K562 (cell line): ENCODE measurements around the gene SLIT1. TPM values are rescaled to one million over a fixed set of nuclear protein-coding genes. Genes with fewer than 3 reads are reported as not detected.

Source experiments
- ATAC-seq: fragments of 200-7000 bp; cut with Tn5 transposase; 3 replicates; pipeline ENCODE4 v1.9.1; 2020; ENCODE audit warnings: moderate library complexity
- BruUV-seq: library from RNA; stranded (reverse); fragments of 400-500 nt; replicated peaks from 2 replicates; lab custom pipeline; 2021; lab: Mats Ljungman, UMichigan
- CTCF ChIA-PET: fragments of 300-600 bp; formaldehyde crosslinking; extraction: SDS; loops from one replicate; lab custom pipeline; 2021; ENCODE audit warnings: low intra/inter-chr PET ratio; lab: Yijun Ruan, JAX
- POLR2A ChIA-PET: fragments of 300-600, 350-650 bp; sonication (Branson Sonifier 250); formaldehyde crosslinking; extraction: SDS; loops from one replicate; lab custom pipeline; 2021; ENCODE audit warnings: antibody characterized with exemption, inconsistent platforms; lab: Yijun Ruan, JAX
- DNase-seq, 4 experiments: peaks; one replicate each; pipeline versions ENCODE4 v3.0.0 to v3.0.0-alpha.2; 2011 to 2018; ENCODE audit warnings: low spot score in 3 of 4, mixed read lengths in 3 of 4; ENCODE audit errors: extremely low read depth in 1 of 4
- FAIRE-seq: peaks from 2 replicates; lab custom pipeline; 2011; peaks lifted over from hg19 to GRCh38; lab: Jason Lieb, UNC
- H2AFZ ChIP-seq: 2 replicates; pipeline ENCODE4 v1.6.0; 2011; ENCODE audit warnings: low read depth, low read length, control low read depth, inconsistent platforms
- H3K27ac ChIP-seq: fragments of 200-600 bp; 3 replicates; pipeline ENCODE4 v1.8.0; 2011; ENCODE audit warnings: low read depth, mild to moderate bottlenecking, control low read depth, inconsistent platforms, low read length, moderate library complexity, mixed read lengths; ENCODE audit errors: extremely low read depth
- H3K27me3 ChIP-seq, 2 experiments: fragments of 300-600 bp in 1 of 2; 2 replicates in 1 of 2; 3 replicates in 1 of 2; pipeline versions ENCODE4 v1.6.0 to v1.8.0; 2011; ENCODE audit warnings: inconsistent platforms in 2 of 2, low read length in 2 of 2, mild to moderate bottlenecking in 1 of 2, mixed read lengths in 1 of 2, moderate library complexity in 1 of 2; ENCODE audit not compliant: control insufficient read depth in 2 of 2, insufficient read depth in 2 of 2
- H3K36me3 ChIP-seq: fragments of 300-600 bp; 3 replicates; pipeline ENCODE4 v1.8.0; 2011; ENCODE audit warnings: mild to moderate bottlenecking, low read length, inconsistent platforms; ENCODE audit not compliant: control insufficient read depth, insufficient read depth
- H3K4me1 ChIP-seq, 2 experiments: fragments of 200-600 bp in 1 of 2; replicated peaks in 1 of 2; 2 replicates in 1 of 2; 3 replicates in 1 of 2; pipeline versions ENCODE4 v1.5.1 to v1.8.0; 2011; ENCODE audit warnings: inconsistent platforms in 2 of 2, low read length in 2 of 2, mild to moderate bottlenecking in 1 of 2, mixed read lengths in 1 of 2, moderate library complexity in 1 of 2; ENCODE audit not compliant: control insufficient read depth in 2 of 2, insufficient read depth in 2 of 2
- H3K4me2 ChIP-seq: 2 replicates; pipeline ENCODE4 v1.6.1; 2011; ENCODE audit warnings: low read length, control low read depth, inconsistent platforms, mixed read lengths; ENCODE audit not compliant: insufficient read depth
- H3K4me3 ChIP-seq: fragments of 200-600 bp; sonication (generic), shearing (Covaris generic); 2 replicates; pipeline ENCODE4 v1.5.1; 2016; ENCODE audit warnings: control low read depth, inconsistent platforms
- H3K79me2 ChIP-seq: fragments of 200-600 bp; 3 replicates; pipeline ENCODE4 v1.8.0; 2011; ENCODE audit warnings: low read length, inconsistent platforms; ENCODE audit not compliant: control insufficient read depth, insufficient read depth
- H3K9ac ChIP-seq, 2 experiments: 2 replicates each; pipeline versions ENCODE4 v1.6.0 to v1.6.1; 2011; ENCODE audit warnings: low read depth in 2 of 2, low read length in 2 of 2, control low read depth in 1 of 2, inconsistent platforms in 1 of 2, mild to moderate bottlenecking in 1 of 2, mixed read lengths in 1 of 2; ENCODE audit not compliant: insufficient read depth in 1 of 2
- H3K9me1 ChIP-seq: one replicate; pipeline ENCODE4 v1.6.0; 2011; ENCODE audit warnings: inconsistent platforms, mild to moderate bottlenecking, low read length, moderate library complexity; ENCODE audit not compliant: control insufficient read depth, insufficient read depth
- H3K9me3 ChIP-seq: replicated peaks from 2 replicates; pipeline ENCODE4 v1.5.1; 2011; ENCODE audit warnings: low read depth, low read length, inconsistent platforms; ENCODE audit not compliant: control insufficient read depth, insufficient read depth
- H4K20me1 ChIP-seq: replicated peaks from 2 replicates; pipeline ENCODE4 v1.6.1; 2011; ENCODE audit warnings: low read length, inconsistent platforms, mixed read lengths; ENCODE audit not compliant: control insufficient read depth, insufficient read depth
- HOMEZ ChIP-seq: fragments of 250-450 bp; sonication (Bioruptor Pico); IDR thresholded peaks from 2 replicates; pipeline ENCODE4 v1.4.0; 2020; ENCODE audit warnings: mild to moderate bottlenecking, moderate library complexity
- RFX1 ChIP-seq: fragments of 450-650 bp; IDR thresholded peaks from 2 replicates; pipeline ENCODE4 v1.6.1; 2016; ENCODE audit warnings: mild to moderate bottlenecking, moderate library complexity
- ZNF644 ChIP-seq: fragments of 200-800 bp; sonication (Bioruptor generic); IDR thresholded peaks from 2 replicates; pipeline ENCODE4 v1.6.1; 2016; ENCODE audit warnings: low read depth, missing genetic modification characterization, missing compliant biosample characterization
- WGBS: fragments of 100-300 bp; shearing (Covaris generic); methylation state at CpG from one replicate; pipeline ENCODE4 v1.1.6; 2016; ENCODE audit warnings: low coverage, mixed read lengths; ENCODE audit not compliant: insufficient coverage; ENCODE audit errors: missing lambda C conversion rate; 5-methylcytosine and 5-hydroxymethylcytosine counted together
- in situ Hi-C: fragments of 300-500 bp; cut with MboI; formaldehyde crosslinking; loops from 4 replicates; pipeline ENCODE4 v1.15.0; 2018; ENCODE audit warnings: inconsistent platforms, mixed read lengths
- intact Hi-C: fragments of 100-400 bp; cut with micrococcal nuclease; formaldehyde crosslinking; loops from 2 replicates; pipeline ENCODE4 v1.14.2; 2022
- polyA plus RNA-seq, 8 experiments: library from polyadenylated mRNA; depleted of rRNA in 4 of 8; stranded (reverse) in 5 of 8; unstranded in 3 of 8; fragments of >200 nt; fragmentation: Nextera tagmentation in 2 of 8; fragmentation: Illumina TruSeq in 1 of 8; extraction: Ambion mirVana in 2 of 8; extraction: Trizol in 1 of 8; gene quantifications; 2 replicates each; pipeline versions ENCODE4 v1.2.1 to v1.2.3, GENCODE V29; 2011 to 2014; ENCODE audit warnings: inconsistent platforms in 1 of 8, missing spikeins in 1 of 8
- total RNA-seq, 7 experiments: library from RNA; depleted of rRNA in 6 of 7; stranded (reverse); fragments of >200 nt in 6 of 7; fragmentation: Illumina TruSeq in 2 of 7; extraction: Trizol in 2 of 7; gene quantifications; 2 replicates each; pipeline versions ENCODE4 v1.2.1 to v1.2.3, GENCODE V29; 2011 to 2021; ENCODE audit warnings: low replicate concordance in 1 of 7

SLIT1 gene
- total and polyA plus RNA-seq, 9 of the 15 experiments (the other 6 are each of a cell fraction or from before 2014, with no cell fraction given): 0.01 to 0.11 (median 0.04) TPM; not detected in 3

GRCh38 chr10:97016728-97017473, 168.9 kb downstream of the SLIT1 start:
- BruUV-seq: no TSS peak
- TF ChIP-seq ZNF644 (tag) (no peak), RFX1 (peak; percentile 68), HOMEZ (CRISPR knock-in tag) (no peak)
- no peaks in the 10 kb centered on the region for H3K9me1 ChIP-seq
- H3K4me2 ChIP-seq: no peak overlapping the region
- intact Hi-C loops (no loop called here), in situ Hi-C loops (no loop called here)
- no peak for ATAC-seq
- 2% methylated on average over 8 of the region's 15 CpGs for WGBS
- H3K36me3 ChIP-seq: no peaks in the 10 kb centered on the region
- H4K20me1 ChIP-seq: no peaks in the 10 kb centered on the region
- H3K27ac ChIP-seq: no peak overlapping the region
- H3K79me2 ChIP-seq: no peaks in the 10 kb centered on the region
- H3K4me1 ChIP-seq: peaks cover 0 to 4% of the 10 kb centered on the region in 2 experiments; a peak in 1 of 5 replicates
- no peak overlapping the region; a peak in 1 of 4 replicates for H3K9ac ChIP-seq
- ChIA-PET POLR2A (no interaction called here), CTCF (no interaction called here)
- DNase-seq: no peak
- H3K27me3 ChIP-seq: peaks cover 11 to 49% of the 10 kb centered on the region in 2 experiments
- no peak overlapping the region for H2AFZ ChIP-seq
- H3K9me3 ChIP-seq: no peaks in the 10 kb centered on the region
- H3K4me3 ChIP-seq: no peak overlapping the region
- FAIRE-seq: no peak
